SK-N-MC (cell line): ENCODE results near the gene NCK2.

Experiments used
- EZH2 ChIP-seq: fragments of 200-600 bp; sonication (generic); IDR thresholded peaks from one replicate; pipeline ENCODE4 v1.6.1; 2017; ENCODE audit warnings: antibody characterized with exemption
- FOXP2 ChIP-seq: optimal IDR thresholded peaks from 2 replicates; pipeline ENCODE3; 2011; ENCODE audit warnings: mild to moderate bottlenecking, moderate library complexity; ENCODE audit not compliant: insufficient read depth; ENCODE audit errors: extremely low read length, control extremely low read depth
- POLR2AphosphoS5 ChIP-seq: IDR thresholded peaks from 2 replicates; pipeline ENCODE4 v1.6.1; 2012; ENCODE audit warnings: mild to moderate bottlenecking, low read depth, low read length, borderline replicate concordance

GRCh38 chr2:105795575-105795934 lies 50.8 kb downstream of the NCK2 start:
- TF ChIP-seq POLR2AphosphoS5 (no peak), EZH2 (no peak), FOXP2 (no peak)
